ENCODE results near the gene MLLT3. TPM values are rescaled to one million over a fixed set of nuclear protein-coding genes. Genes with fewer than 3 reads are reported as not detected.
"Not testable (repeated sequence)": the region's sequence is repeated elsewhere in the genome, so short reads cannot be mapped to it uniquely, and the experiment has no call there.

MLLT3 gene
- total RNA-seq, 1 donor from 2014 or later = 16.9 TPM

DNA sequence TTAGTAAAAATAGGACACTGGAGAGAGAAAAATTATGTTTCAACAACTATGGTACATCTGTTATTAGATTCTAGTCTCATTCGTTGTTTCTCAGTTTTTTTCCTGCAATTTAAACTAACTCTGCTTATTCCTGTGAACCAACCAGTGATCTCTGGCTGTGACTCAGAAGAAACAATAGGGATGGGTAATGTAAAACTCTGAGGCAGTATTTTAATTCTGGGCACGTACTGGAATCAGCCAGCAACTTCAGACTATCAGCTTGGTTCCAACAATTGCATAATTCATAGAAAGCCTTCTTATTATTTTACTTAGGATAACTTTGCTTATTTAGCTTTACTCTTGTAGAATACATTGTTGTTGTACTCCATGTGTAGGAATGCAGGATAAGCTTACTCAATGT is 28.8 kb downstream of the MLLT3 start:
- DNase-seq = no peak

DNA sequence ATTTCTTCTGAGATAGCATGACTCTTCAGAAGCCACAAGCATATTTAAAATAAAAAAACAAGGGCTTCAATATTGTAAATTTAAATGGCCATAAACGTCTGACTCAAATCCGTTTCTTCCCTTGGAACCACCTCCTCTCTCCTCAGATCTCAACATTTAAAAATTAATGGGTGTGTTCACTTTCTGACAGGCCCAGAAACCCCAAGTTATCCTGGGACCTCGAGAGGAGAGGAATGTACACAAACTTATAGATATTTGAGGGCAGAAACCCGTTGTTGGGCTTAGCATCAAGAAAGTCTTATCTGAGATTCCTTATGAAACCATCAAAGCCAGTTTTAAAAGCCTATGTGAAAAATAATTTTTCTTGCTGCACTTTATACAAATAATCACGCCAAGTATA is 29.2 kb downstream of the MLLT3 start:
- no peak for DNase-seq

DNA sequence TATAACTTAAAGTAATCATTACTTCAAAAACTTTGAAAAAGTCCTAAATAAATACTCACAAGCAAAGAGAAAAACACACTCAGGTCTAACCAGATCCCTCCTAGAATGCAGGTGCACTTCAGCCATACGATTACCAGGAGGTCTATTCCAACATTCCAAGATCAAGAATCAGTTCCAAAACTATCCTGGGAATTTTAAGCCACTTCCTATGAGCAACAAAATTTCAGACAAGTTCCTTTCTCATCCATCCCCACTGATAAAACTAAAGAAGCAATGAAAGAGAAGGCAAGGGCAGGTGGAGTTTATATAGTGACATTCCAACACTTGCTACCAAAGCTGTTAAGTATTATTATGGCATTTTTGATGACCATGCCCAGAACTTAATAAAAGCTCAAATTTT is 29.6 kb downstream of the MLLT3 start:
- DNase-seq = no peak

DNA sequence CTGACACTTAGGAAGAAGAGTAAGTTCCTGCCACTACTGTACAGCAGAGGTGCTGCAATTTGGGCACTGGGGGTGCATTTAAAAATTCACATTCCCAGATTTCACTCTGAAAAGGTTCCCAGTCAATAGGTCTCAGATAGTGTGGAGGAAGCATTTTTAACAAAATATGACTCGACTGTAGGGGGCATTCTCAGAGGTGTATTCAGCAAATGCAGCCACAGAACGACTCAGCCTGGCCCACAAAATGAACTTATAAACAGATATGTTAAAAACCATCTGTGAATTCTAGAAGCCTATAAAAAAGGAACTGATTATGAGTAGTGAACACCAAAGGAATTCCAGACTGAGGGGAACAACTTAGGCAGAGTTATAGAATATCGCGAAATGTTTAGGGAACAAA is 31.1 kb downstream of the MLLT3 start:
- DNase-seq = no peak

DNA sequence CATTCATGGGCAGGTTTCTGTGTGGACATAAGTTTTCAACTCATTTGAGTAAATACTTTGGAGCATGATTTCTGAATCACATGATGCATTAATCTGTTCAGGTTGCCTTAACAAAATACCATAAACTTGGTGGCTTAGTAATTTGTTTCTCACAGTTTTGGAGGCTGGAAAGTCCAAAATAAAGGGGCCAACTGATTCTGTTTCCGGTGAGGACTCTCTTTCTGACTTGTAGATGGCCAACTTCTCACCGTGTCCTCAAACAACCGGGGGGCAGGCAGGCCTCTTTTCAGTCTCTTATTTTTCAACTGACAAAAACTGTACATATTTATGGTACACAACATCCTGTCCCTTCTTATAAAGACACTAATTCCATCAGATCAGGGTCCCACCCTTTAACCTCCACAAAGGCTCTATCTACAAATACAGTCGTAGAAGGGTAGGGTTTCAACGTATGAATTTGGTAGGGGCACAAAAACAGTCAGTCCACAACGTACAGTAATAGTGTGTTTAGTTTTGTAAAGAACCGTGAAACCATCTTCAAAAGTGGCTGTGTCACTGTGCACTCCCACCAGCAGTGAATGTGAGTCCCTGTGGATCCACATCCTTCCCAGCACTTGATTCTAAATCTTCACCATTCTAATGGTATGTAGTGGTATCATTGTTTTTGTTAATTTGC is 37.2 kb downstream of the MLLT3 start:
- no peak for DNase-seq

DNA sequence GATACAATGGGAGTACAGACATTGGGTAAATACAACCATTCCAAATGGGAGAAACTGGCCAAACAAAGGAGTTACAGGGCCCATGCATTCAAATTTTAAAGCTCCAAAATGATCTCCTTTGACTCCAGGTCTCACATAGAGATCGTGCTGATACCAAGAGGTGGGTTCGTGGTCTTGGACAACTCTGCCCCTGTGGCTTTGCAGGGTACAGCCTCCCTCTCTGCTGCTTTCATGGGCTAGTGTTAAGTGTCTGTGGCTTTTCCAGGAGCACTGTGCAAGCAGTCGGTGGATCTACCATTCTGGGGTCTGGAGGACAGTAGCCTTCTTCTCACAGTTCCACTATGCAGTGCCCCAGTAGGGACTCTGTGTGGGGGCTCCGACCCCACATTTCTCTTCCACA is 39.2 kb downstream of the MLLT3 start:
- not testable (repeated sequence) for DNase-seq

DNA sequence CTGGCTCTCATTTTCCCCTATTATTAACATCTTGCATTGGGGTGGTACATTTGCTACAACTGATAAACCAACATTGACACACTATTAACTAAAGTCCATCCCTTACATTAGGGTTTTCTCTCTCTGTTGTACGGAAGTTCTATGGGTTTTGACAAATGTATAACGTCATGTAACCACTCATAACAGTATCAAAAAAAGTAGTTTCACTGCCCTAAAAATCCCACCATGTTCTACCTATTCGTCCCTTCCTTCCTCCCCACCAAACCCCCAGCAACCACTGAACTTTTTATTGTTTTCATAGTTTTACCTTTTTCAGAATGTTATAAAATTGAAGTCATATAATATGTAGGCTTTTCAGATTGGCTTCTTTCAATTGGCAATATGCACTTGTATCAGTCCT is 40.1 kb downstream of the MLLT3 start:
- no peak for DNase-seq

DNA sequence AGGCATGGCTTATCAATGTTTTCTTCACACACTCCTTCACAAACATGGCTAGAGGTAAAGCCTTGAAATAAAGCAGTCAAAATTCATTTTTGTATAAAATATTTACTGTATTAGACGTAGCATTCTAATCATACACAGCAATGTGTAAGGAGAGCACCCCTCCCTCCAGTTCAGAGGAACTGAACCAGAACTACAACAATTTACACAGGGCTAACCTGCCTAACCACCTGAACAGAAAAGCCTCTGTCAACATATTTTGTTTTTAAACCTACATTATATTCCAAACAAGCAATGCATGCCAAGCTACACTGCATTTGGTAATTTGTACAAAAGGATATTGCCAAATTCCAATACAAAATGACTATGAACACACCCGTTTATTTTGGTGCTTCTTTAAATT is 41.6 kb downstream of the MLLT3 start:
- DNase-seq = no peak

DNA sequence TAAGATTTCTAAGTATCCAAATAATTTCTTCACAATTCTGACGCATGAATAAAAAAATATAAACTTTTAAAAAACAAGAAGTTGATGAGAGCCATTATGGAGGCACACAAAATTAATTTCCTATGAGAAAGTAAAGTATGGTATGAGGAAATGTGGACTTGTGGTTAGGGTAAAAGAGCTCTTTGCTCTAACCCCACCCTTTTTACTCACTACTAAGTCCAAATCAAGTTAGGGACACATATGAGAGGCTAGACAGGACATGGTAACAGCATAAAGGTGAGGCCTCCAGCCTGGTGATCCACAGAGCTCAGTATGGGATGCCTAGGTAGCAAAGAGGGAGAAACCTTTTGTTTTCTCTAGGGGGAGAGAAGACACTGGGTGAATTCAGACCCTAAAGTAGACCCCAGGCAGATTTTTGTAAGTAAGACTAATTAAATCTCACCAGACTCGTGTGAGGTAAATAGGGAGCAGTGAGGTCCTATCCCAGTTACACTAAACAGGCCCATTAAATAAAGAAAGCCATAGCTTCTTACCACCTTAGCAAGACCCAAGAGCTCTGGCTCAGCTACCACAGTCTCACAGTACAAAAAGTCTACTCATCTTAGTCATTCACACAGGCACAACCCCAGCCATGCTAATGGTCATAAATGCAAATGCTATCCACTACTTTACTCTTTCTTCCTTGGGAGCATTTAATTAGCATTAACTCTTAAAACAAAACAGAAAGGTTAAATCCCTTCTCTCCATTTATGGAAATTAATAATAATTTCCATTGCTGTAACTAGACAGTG is 42.6 kb downstream of the MLLT3 start:
- no peak for DNase-seq

DNA sequence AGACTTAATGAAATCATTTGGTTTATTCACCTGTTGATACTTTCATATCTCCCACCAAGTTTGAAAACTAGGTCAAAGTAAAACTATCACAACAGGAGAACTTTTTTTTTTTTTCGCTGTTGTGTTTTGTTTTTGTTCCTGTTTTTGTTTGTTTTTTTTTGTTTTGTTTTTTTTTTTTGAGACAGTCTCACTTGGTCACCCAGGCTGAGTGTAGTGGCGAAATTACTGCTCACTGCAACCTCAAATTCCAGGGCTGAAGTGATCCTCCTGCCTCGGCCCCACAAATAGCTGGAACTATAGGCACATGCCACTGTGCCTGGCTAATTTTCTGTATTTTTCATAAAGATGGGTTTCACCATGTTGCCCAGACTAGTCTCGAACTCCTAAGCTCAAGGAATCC is 49.3 kb downstream of the MLLT3 start:
- no peak for DNase-seq

DNA sequence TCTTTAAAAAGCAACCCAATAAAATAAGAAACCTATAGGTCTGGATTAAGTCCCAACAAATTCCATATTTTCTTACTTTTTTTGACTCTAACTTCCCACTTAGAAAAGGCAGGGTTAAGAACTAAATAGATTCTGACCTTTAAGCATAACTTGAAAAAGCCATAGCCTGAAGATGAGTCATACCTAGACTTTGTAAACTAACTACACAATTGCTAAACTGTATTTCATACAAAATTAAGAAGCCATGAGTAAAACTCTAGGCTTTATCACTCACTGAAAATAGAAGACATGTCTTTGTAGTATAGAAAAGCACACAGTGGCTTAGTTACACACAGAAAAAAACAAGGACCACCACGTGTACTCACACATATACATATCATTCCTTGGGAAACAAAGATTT is 51.5 kb downstream of the MLLT3 start:
- no peak for DNase-seq

DNA sequence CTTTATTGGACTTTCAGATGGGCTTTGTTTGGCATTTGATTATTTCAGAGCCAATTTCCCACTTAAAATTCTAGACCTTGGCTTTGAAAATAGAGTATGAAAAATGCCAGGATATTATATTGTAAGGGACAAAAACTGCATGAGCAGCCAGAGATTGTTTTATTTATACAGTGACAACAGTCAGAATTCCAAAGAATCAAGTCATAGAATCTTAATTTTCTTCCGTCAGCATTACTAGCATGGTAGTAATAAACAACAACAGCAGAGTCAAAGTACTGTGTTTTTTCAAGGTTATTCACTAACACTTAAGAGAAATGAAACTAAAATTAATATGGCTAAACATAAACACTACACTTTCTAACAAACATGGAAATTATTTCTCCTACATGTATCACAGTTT is 52.2 kb downstream of the MLLT3 start:
- DNase-seq = no peak

DNA sequence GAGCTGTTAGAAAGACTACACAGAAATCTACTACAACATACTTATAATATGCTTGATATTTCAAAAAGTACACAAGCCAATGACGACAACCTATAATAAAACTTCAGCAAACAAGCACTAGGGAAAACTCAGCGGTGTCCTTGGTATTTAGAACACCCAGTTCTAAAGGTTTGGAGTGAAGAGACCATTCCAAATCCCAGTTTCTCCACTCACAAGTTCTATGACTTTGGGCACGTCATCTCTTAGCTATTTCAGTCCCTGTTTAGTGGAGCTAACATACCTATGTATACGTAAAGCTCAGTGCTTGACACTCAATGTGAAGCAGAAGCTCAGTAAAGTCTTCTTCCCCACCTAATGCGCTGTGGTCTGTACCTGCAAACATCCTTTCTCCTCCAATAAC is 52.8 kb downstream of the MLLT3 start:
- DNase-seq = no peak

DNA sequence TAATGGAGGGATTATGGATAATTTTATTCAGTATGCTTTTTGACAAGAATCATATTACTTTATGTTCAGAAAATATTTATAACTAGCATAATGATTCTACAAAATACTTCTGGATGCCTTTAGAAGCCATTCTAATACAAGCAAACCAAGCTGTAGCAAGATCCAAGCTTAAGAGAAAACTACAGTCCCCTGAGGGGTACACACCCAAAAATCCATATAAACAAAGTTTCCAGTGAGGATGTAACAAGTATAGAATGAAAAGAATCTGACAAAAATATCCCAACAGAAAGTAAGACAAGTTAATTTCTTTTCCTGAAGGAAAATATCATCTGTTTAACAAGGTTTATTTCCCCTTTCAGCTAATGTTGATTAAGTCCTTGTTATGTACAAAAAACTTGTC is 53.9 kb downstream of the MLLT3 start:
- no peak for DNase-seq

DNA sequence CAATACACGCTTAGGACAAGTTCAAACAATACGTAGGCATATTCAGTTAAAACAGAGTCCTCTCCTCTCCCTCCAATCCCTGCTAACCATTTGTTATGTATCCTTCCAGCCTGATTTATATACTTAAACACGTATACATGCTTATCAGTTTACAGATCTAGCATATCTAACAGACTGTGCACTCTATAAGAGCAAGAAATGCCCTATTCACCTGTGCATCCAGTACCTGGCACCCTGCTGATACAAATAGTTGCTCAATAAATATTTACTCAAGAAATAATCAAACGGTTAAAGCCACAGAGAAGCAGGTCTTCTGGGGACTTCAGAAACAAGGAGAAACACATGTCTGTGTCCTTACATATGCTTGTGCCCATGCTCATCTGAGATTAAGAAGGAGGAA is 55.9 kb downstream of the MLLT3 start:
- DNase-seq = no peak

DNA sequence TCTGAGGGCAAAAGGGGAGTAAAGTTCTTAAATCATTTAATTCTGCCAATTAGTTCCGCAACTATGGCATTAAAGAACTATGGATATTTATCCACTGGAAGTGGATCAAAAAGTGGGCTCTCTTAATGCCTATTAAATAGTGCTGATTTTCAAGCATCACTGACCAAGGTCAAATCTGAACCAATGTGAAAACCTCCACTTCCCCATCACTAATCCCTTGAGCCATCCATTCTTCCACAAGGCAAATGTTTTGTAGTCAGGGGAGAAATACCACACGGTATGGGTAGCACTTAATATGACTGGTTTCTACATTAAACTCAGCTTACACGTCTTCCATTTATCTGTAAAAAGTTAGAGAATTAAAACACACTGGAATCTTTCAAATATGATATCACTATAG is 57.6 kb downstream of the MLLT3 start:
- DNase-seq = no peak

DNA sequence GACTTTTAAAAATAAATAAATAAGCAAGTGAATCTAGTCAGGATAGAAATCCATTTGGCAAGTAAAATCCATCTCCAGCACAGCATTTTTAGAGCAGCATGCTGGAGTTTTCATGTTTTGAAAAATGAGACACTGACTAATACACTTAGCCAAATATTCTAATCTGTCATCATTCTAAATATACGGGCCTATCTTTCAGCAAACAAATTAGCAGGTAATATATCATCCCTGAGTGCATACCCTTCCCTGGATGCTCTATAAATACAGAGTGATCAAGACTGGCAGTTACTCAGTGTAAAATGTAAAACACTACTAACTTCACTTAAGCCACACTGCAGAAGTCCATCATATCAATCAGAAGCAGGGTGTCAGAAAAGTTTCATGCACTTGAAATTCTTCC is 58.4 kb downstream of the MLLT3 start:
- no peak for DNase-seq

DNA sequence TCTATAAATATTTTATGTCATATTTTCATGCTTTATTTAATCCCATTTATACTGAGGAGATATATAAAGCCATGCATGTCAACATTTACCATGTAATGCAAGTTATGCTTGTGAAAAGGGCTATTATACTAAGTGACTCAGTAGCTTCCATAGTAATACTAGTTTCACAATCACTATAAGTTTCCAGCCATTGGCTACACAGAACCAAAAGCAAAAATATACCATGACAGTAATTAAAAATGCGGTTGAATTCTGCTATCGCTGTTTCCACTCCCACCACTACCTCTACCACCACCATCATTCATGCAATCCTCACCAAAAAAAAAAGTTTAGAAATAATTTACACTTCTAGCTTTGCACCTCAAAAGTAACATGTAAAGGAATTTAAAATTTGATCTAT is 60.2 kb downstream of the MLLT3 start:
- DNase-seq = no peak

DNA sequence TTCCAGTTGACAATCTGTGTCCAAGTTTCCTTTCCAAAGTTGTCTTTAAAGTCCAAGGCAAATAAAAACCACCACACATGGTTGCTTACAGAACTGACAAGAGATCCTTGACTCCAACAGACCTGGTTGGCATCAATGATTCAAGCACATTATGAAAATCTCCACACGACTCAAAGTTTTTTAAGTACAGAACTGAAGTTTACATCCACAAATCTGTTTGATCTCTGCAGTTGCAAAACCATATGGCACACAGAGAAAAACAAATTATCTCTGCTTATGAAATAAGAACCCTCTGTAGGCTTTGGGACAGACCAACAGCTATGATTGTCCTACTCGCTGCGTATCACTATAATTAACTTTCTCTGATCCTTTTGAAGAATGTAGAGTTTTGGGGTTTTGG is 60.8 kb downstream of the MLLT3 start:
- DNase-seq = no peak

DNA sequence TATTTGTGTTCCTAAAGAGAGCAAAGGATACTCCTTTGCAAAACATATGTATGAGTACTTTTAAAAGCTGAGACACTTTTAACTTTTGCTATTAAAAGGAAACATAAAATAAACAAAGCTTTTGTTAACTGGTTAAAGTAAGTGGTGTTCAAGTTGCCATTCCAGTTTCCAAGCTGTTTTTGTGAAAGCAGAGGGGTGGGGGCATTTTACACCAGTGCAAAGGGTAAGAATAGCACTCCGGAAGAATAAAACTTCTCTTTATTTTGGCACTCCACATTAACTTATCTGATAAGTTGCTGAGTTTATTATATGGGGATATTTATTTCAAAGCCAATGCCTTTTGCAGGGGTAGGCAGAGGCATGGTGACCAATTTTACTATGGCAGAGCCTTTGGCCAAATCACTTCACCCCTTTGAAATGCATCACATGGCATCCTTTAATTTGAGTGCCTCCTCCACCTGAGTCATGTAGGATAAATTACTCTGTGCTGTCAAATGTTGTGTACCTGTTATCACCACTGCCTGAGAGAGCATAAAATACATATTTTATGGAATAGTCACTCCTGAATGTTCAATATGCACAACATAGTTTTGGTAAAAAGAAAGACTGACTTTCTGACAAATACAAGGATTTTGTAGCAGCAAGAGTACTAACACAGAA is 62.9 kb downstream of the MLLT3 start:
- no peak for DNase-seq

DNA sequence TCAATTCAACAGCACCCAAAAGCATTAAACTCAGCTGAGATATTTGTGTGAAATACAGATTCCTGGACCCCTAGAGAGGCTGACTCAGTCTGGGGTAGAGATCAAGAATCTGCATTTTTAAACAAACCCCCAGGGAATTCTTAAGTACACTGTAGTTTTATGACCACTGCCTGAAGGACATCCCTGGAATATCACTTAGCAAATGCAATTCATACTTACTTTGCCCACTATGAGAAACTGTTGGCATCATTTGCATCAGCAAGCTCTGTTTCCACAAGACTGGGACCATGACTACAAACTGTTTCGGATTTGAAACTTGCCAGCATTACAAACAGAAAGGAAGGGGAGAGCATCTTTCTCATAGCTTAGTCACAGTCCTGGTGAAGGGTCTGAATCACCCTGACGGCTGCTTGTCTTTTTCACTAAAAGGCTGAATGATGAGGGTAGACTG is 63.7 kb downstream of the MLLT3 start:
- no peak for DNase-seq

DNA sequence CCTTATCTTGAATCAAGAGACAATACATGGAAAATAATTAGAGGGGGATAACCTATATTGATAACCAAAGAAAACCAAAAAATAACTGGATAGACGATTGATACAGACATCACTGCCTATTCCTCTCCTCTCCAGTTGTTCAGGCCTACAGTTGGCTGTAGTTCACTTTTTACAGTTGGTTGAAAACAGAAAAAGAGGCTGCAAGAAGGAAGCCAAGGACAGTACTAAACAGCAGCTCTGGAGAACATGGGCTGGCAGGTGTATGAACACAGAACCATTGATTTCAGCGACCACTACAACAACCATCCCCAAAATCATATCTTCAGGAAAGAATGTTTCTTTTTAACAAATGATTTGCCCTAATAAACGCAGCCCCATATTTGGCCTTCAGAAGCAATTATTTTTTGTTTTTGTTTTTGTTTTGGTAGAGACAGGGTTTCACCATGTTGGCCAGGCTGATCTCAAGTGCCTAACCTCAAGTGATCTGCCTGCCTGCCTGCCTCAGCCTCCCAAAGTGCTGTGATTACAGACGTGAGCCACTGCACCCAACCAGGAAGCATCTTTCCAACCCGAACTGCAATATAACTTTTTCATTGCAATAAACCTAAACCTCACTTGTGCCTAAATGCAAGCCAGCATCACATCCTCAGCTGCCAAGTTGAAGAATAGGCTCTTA is 64.3 kb downstream of the MLLT3 start:
- no peak for DNase-seq

DNA sequence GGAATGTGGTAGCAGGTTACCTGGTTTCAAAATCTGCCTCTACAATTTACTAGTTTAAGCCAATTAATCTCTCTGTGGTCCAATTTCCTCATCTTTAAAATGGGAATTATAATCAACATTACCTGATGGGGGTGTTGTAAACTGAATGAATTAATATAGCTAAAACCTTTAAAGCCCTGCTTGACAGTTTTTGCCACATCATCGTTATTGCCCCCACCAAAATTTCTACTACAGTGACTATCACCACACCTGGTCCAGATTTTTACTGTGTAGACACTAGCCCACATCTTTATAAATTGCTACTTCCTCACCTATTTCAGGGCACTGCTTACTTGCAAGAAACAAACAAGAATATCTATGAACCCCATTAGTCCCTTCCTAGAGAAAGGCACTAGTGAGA is 65.0 kb downstream of the MLLT3 start:
- no peak for DNase-seq
